Measurements from ENCODE around the gene TEX22.

Gene TEX22

DNA sequence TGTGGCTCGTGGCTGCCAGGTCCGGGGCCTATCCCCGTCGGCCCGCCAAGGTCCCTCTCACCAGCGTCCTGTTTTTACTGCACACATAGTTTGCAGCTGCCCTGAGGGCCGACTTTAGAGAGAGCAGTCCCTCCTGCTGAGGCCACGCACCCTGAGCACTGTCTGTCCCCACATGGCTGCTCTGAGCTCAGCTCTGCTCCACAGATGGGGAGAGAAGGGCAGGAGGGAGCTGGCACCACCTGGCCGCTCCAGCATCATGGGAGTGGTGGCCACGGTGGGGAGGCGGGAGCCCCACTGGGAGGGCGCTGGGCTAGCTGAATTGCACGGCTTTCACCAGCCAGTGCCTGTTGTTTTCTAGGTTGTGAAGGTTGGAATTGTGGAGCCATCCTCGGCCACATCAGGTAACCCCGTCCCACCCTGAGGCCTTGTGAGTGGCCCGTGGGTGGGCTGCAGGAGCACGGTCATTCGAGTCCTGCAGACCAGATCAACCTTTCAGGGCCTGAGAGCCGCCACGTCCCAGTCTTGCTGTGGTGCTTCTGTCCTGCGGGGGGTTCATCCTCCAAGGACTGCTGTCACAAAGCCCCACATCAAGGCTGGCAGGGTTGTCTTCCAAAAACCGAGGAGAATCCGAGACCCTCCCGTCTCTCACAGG lies 7.4 kb upstream of the TEX22 start:
- Histone ChIP-seq H3K9me2 (ENCODE audit: low read depth, low read length) (no peaks in the 10 kb centered on the region), H3K36me3 (ENCODE audit: insufficient read depth, low read length) (no peaks in the 10 kb centered on the region), H3K4me3 (ENCODE audit: low read depth, low read length, poor library complexity, severe bottlenecking) (no peak overlapping the region), H3K4me1 (ENCODE audit: insufficient read depth, low read length, severe bottlenecking) (no peaks in the 10 kb centered on the region), H3K4me2 (ENCODE audit: low read length) (no peak overlapping the region), H3F3A (ENCODE audit: insufficient read depth, low read length) (no peaks in the 10 kb centered on the region), H3K9ac (ENCODE audit: low read length) (no peak overlapping the region), H3K9me3 (ENCODE audit: low read length) (no peaks in the 10 kb centered on the region), H4K20me1 (ENCODE audit: insufficient read depth, low read length) (no peaks in the 10 kb centered on the region), H3K27ac (ENCODE audit: low read depth, low read length, poor library complexity, severe bottlenecking) (no peak overlapping the region), H3K27me3 (ENCODE audit: insufficient read depth, low read length) (peaks cover 11% of the 10 kb centered on the region), H3K79me2 (ENCODE audit: insufficient read depth, low read length) (no peaks in the 10 kb centered on the region), H2AFZ (ENCODE audit: low read length) (no peak overlapping the region)
- TF ChIP-seq, protein P1, sequence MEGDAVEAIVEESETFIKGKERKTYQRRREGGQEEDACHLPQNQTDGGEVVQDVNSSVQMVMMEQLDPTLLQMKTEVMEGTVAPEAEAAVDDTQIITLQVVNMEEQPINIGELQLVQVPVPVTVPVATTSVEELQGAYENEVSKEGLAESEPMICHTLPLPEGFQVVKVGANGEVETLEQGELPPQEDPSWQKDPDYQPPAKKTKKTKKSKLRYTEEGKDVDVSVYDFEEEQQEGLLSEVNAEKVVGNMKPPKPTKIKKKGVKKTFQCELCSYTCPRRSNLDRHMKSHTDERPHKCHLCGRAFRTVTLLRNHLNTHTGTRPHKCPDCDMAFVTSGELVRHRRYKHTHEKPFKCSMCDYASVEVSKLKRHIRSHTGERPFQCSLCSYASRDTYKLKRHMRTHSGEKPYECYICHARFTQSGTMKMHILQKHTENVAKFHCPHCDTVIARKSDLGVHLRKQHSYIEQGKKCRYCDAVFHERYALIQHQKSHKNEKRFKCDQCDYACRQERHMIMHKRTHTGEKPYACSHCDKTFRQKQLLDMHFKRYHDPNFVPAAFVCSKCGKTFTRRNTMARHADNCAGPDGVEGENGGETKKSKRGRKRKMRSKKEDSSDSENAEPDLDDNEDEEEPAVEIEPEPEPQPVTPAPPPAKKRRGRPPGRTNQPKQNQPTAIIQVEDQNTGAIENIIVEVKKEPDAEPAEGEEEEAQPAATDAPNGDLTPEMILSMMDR (IDR thresholded peaks at IDR 0.05; ENCODE audit: low read length) = no peak
- no peak for TF ChIP-seq EZH2 (IDR thresholded peaks at IDR 0.05; ENCODE audit: borderline replicate concordance, low read length)

DNA sequence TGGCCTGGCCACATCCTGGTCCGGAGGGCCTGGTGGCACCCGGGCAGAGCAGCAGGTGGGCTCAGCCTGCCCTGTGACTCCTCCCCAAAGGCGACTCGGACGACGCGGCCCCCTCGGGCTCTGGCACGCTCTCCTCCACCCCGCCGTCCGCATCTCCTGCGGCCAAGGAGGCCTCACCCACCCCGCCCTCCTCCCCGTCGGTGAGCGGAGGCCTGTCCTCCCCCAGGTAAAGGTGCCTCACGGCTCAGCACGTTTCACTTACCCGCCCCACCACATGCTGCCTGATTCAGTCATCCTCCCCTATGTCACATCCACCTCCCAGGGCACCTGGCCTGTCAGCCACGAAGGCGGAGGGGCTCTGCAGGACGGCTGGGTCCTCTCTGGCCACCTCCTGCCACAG lies 6.8 kb upstream of the TEX22 start:
- no peak overlapping the region for H3K27ac ChIP-seq (ENCODE audit: low read depth, low read length, poor library complexity, severe bottlenecking)
- no peaks in the 10 kb centered on the region for H3K9me2 ChIP-seq (ENCODE audit: low read depth, low read length)
- TF ChIP-seq EZH2 (IDR thresholded peaks at IDR 0.05; ENCODE audit: borderline replicate concordance, low read length) = no peak
- TF ChIP-seq, protein P1 (IDR thresholded peaks at IDR 0.05; ENCODE audit: low read length) = no peak
- no peak overlapping the region for H3K9ac ChIP-seq (ENCODE audit: low read length)
- H3K27me3 ChIP-seq (ENCODE audit: insufficient read depth, low read length) = peaks cover 11% of the 10 kb centered on the region
- no peaks in the 10 kb centered on the region for H4K20me1 ChIP-seq (ENCODE audit: insufficient read depth, low read length)
- H3K4me3 ChIP-seq (ENCODE audit: low read depth, low read length, poor library complexity, severe bottlenecking) = no peak overlapping the region
- H3K9me3 ChIP-seq (ENCODE audit: low read length) = no peaks in the 10 kb centered on the region
- no peak overlapping the region for H3K4me2 ChIP-seq (ENCODE audit: low read length)
- no peaks in the 10 kb centered on the region for H3K36me3 ChIP-seq (ENCODE audit: insufficient read depth, low read length)
- H2AFZ ChIP-seq (ENCODE audit: low read length) = no peak overlapping the region
- no peaks in the 10 kb centered on the region for H3K4me1 ChIP-seq (ENCODE audit: insufficient read depth, low read length, severe bottlenecking)
- H3K79me2 ChIP-seq (ENCODE audit: insufficient read depth, low read length) = no peaks in the 10 kb centered on the region
- no peaks in the 10 kb centered on the region for H3F3A ChIP-seq (ENCODE audit: insufficient read depth, low read length)

DNA sequence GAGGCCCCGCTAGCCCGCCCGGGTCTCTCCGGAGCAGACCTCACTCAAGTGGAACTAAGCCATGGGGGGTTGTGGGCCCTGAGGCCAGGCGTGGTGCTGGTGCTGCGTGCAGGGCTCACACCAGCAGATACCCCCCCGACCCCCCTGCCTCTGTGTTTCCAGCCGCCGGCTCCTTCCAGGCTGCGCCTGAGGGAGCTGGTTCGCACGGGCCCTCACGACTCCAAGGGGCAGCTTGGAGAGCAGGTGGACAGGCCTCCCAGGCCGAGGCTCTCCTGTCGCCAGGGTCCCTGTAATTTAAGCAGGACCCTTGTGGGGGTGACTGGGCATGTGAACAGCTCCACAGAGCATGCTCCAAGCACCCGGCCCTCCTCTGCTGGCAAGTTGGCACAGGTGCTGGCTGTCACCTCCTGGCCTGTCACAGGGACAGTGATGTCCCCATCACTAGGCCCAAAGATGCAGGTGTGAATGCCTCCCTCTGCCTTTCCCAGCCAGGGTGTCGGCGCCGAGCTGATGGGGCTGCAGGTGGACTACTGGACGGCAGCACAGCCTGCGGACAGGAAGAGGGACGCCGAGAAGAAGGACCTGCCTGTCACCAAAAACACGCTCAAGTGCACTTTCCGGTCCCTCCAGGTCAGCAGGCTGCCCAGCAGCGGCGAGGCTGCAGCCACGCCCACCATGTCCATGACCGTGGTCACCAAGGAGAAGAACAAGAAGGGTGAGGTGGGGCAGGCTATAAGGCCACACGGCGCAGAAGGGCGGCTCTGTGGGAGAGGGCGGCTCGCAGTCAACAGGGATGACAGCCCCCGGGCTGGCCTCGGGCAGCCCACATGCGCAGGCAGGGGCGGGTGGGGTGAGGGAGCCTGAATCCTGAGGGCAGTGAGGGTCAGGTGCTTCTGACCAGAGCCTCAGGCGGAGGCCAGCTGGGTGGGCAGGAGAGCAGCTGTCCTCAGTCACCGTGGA lies 5.9 kb upstream of the TEX22 start:
- Histone ChIP-seq H3F3A (ENCODE audit: insufficient read depth, low read length) (no peaks in the 10 kb centered on the region), H3K27ac (ENCODE audit: low read depth, low read length, poor library complexity, severe bottlenecking) (no peak overlapping the region), H3K9me3 (ENCODE audit: low read length) (no peaks in the 10 kb centered on the region), H3K9ac (ENCODE audit: low read length) (no peak overlapping the region), H3K9me2 (ENCODE audit: low read depth, low read length) (no peaks in the 10 kb centered on the region), H3K4me3 (ENCODE audit: low read depth, low read length, poor library complexity, severe bottlenecking) (no peak overlapping the region), H3K4me2 (ENCODE audit: low read length) (no peak overlapping the region), H3K79me2 (ENCODE audit: insufficient read depth, low read length) (no peaks in the 10 kb centered on the region), H2AFZ (ENCODE audit: low read length) (no peak overlapping the region), H3K4me1 (ENCODE audit: insufficient read depth, low read length, severe bottlenecking) (no peaks in the 10 kb centered on the region), H3K27me3 (ENCODE audit: insufficient read depth, low read length) (peaks cover 11% of the 10 kb centered on the region; the same call in 1 of the 2 replicates), H4K20me1 (ENCODE audit: insufficient read depth, low read length) (no peaks in the 10 kb centered on the region), H3K36me3 (ENCODE audit: insufficient read depth, low read length) (no peaks in the 10 kb centered on the region)
- TF ChIP-seq, protein P1 (IDR thresholded peaks at IDR 0.05; ENCODE audit: low read length) = no peak
